ENCODE results near the gene TARBP1. TPM values are rescaled to one million over a fixed set of nuclear protein-coding genes. Genes with fewer than 3 reads are reported as not detected.

The TARBP1 gene
- total and polyA plus RNA-seq, 2 of the 13 experiments (the other 11 are each of a cell fraction or from before 2014, with no cell fraction given) = 37.7 to 67.0 TPM

DNA sequence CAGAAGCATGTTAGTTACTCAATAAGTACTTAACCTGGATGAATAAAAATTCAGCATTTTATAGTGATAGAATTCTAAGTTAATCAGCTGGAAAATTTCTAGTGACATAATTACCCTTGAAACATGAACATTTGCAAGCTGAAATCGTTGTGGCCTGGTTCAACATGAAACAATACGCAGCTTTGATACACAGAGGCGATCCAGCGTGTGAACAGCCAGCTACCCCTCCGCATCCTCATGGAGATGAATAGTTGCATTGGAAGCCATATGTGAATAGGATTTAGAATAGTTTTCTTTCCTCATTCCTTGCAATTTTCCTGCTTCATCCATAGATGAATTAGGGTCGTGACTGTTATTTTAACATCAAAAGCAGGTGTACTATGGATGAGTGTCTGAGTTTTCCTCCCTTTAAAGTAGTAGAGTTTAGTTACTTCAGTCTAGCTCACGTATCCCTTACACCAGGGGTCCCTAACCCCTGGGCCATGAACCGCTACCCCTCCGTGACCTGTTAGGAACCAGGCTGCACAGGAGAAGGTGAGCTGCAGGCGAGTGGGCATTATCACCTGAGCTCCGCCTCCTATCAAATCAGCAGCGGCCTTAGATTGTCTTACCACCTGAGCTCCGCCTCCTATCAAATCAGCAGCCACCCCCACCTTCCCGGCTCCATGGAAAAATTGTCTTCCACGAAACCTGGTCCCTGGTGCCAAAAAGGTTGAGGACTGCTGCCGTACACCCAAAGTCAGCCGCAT, 6.2 kb upstream of the TARBP1 start:
- Histone ChIP-seq H3K9me3 (ENCODE audit: low read length) (no peaks in the 10 kb centered on the region), H3K4me1 (ENCODE audit: insufficient read depth, low read length) (peaks cover 21% of the 10 kb centered on the region), H3K27me3 (ENCODE audit: control insufficient read depth in 1 of 2, insufficient read depth in 2 of 2, low read length in 2 of 2) (peaks cover 1 to 17% of the 10 kb centered on the region in 2 experiments; a peak in 2 of 5 replicates), H4K20me1 (ENCODE audit: insufficient read depth, low read length) (no peaks in the 10 kb centered on the region), H3K36me3 (replicated peaks in 1 of 2; ENCODE audit: control insufficient read depth in 1 of 2, insufficient read depth in 2 of 2, low read length in 2 of 2) (no peaks in the 10 kb centered on the region), H3K9ac (ENCODE audit: insufficient read depth, low read depth, low read length) (no peak overlapping the region), H3K79me2 (ENCODE audit: insufficient read depth, low read length) (no peaks in the 10 kb centered on the region), H3K27ac (ENCODE audit: extremely low read length, insufficient read depth, low read length) (no peak overlapping the region), H2AFZ (ENCODE audit: low read length) (no peak overlapping the region), H3K4me3 (replicated peaks in 1 of 3; ENCODE audit: insufficient read depth in 1 of 3, low read depth in 2 of 3, low read length in 3 of 3) (no peak overlapping the region), H3K4me2 (ENCODE audit: low read depth, low read length) (no peak overlapping the region)
- intact Hi-C loops (cut with micrococcal nuclease; ENCODE audit: unreplicated experiment) (loop anchor here (10.0 kb wide), 1 partner anchor 930 kb away; no protein-coding TSS in a partner anchor), in situ Hi-C loops (cut with HindIII; ENCODE audit: extremely low pct_ligation_motif_present, low pct_unique_long_range_greater_than_20kb) (no loop called here)
- no peak for DNase-seq (ENCODE audit: low spot score)
- ChIA-PET CTCF (ENCODE audit: low intra/inter-chr PET ratio, low total read pairs) (no interaction called here), POLR2A (no interaction called here)
- TF ChIP-seq KAT2B (IDR thresholded peaks at IDR 0.05; ENCODE audit: borderline replicate concordance, low read depth, low read length) = no peak
- TF ChIP-seq KLF15 (CRISPR knock-in tag; IDR thresholded peaks at IDR 0.05; ENCODE audit: borderline replicate concordance) = no peak
- TF ChIP-seq, protein P1, sequence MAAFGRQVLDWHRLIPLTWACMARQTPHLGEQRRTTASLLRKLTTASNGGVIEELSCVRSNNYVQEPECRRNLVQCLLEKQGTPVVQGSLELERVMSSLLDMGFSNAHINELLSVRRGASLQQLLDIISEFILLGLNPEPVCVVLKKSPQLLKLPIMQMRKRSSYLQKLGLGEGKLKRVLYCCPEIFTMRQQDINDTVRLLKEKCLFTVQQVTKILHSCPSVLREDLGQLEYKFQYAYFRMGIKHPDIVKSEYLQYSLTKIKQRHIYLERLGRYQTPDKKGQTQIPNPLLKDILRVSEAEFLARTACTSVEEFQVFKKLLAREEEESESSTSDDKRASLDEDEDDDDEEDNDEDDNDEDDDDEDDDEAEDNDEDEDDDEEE (CRISPR knock-in tag; IDR thresholded peaks at IDR 0.05) = no peak
- TF ChIP-seq POLR2AphosphoS5 (IDR thresholded peaks at IDR 0.05; ENCODE audit: low read depth, low read length) = no peak
- BruUV-seq (replicated peaks) = no TSS peak
- no peak for FAIRE-seq
- WGBS (ENCODE audit: low lambda C conversion rate) = 70% methylated on average over 17 of the region's 17 CpGs
- ATAC-seq = no peak

GRCh38 chr1:234484218-234484617, 5.2 kb upstream of the TARBP1 start:
- Histone ChIP-seq H3K4me2 (ENCODE audit: low read depth, low read length) (no peak overlapping the region), H3K27ac (ENCODE audit: extremely low read length, insufficient read depth, low read length) (no peak overlapping the region), H3K9me3 (ENCODE audit: low read length) (no peaks in the 10 kb centered on the region), H3K36me3 (replicated peaks in 1 of 2; ENCODE audit: control insufficient read depth in 1 of 2, insufficient read depth in 2 of 2, low read length in 2 of 2) (no peaks in the 10 kb centered on the region), H2AFZ (ENCODE audit: low read length) (no peak overlapping the region), H3K9ac (ENCODE audit: insufficient read depth, low read depth, low read length) (no peak overlapping the region), H4K20me1 (ENCODE audit: insufficient read depth, low read length) (no peaks in the 10 kb centered on the region), H3K27me3 (ENCODE audit: control insufficient read depth in 1 of 2, insufficient read depth in 2 of 2, low read length in 2 of 2) (peaks cover 1 to 17% of the 10 kb centered on the region in 2 experiments; a peak in 2 of 5 replicates), H3K4me3 (replicated peaks in 1 of 3; ENCODE audit: insufficient read depth in 1 of 3, low read depth in 2 of 3, low read length in 3 of 3) (no peak overlapping the region), H3K79me2 (ENCODE audit: insufficient read depth, low read length) (no peaks in the 10 kb centered on the region), H3K4me1 (ENCODE audit: insufficient read depth, low read length) (peaks cover 30% of the 10 kb centered on the region)
- TF ChIP-seq SOX6 (IDR thresholded peaks at IDR 0.05) (no peak), SOX6 (CRISPR knock-in tag; IDR thresholded peaks at IDR 0.05) (no peak), HOXA5 (CRISPR knock-in tag; IDR thresholded peaks at IDR 0.05) (no peak), FIP1L1 (IDR thresholded peaks at IDR 0.05; ENCODE audit: borderline replicate concordance, insufficient read depth, low read depth, low read length) (no peak), ZNF207 (IDR thresholded peaks at IDR 0.05; ENCODE audit: borderline replicate concordance) (no peak), TBP (CRISPR knock-in tag; IDR thresholded peaks at IDR 0.05) (no peak), NFYC (CRISPR knock-in tag; IDR thresholded peaks at IDR 0.05) (no peak), E2F5 (CRISPR knock-in tag; conservative IDR thresholded peaks at IDR 0.05) (no peak), XBP1 (CRISPR knock-in tag; IDR thresholded peaks at IDR 0.05) (no peak), ZNF569 (CRISPR knock-in tag; IDR thresholded peaks at IDR 0.05; ENCODE audit: borderline replicate concordance) (no peak)
- TF ChIP-seq, protein P2, sequence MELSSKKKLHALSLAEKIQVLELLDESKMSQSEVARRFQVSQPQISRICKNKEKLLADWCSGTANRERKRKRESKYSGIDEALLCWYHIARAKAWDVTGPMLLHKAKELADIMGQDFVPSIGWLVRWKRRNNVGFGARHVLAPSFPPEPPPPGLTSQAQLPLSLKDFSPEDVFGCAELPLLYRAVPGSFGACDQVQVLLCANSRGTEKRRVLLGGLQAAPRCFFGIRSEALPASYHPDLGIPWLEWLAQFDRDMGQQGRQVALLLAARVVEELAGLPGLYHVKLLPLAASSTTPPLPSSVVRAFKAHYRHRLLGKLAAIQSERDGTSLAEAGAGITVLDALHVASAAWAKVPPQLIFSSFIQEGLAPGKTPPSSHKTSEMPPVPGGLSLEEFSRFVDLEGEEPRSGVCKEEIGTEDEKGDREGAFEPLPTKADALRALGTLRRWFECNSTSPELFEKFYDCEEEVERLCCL (CRISPR knock-in tag; IDR thresholded peaks at IDR 0.05; ENCODE audit: borderline replicate concordance) = no peak
- ChIA-PET POLR2A (no interaction called here), CTCF (ENCODE audit: low intra/inter-chr PET ratio, low total read pairs) (no interaction called here)
- DNase-seq (ENCODE audit: low spot score) = no peak
- in situ Hi-C loops (cut with HindIII; ENCODE audit: extremely low pct_ligation_motif_present, low pct_unique_long_range_greater_than_20kb) = no loop called here
- no peak for FAIRE-seq
- ATAC-seq = no peak
- 21% methylated on average over 3 of the region's 3 CpGs for WGBS (ENCODE audit: low lambda C conversion rate)
- intact Hi-C loops (cut with micrococcal nuclease; ENCODE audit: unreplicated experiment) = loop anchor here (10.0 kb wide), 1 partner anchor 931 kb away; no protein-coding TSS in a partner anchor
- no TSS peak for BruUV-seq (replicated peaks)
